NCI-H1417 treated with DMSO at 0.1 percent for 48 hours (cell line): ENCODE measurements around the gene GLRX3.

Source experiments
- DNase-seq: peaks from one replicate; lab custom pipeline; 2025; lab: John Stamatoyannopoulos, UW

GLRX3 gene

DNA sequence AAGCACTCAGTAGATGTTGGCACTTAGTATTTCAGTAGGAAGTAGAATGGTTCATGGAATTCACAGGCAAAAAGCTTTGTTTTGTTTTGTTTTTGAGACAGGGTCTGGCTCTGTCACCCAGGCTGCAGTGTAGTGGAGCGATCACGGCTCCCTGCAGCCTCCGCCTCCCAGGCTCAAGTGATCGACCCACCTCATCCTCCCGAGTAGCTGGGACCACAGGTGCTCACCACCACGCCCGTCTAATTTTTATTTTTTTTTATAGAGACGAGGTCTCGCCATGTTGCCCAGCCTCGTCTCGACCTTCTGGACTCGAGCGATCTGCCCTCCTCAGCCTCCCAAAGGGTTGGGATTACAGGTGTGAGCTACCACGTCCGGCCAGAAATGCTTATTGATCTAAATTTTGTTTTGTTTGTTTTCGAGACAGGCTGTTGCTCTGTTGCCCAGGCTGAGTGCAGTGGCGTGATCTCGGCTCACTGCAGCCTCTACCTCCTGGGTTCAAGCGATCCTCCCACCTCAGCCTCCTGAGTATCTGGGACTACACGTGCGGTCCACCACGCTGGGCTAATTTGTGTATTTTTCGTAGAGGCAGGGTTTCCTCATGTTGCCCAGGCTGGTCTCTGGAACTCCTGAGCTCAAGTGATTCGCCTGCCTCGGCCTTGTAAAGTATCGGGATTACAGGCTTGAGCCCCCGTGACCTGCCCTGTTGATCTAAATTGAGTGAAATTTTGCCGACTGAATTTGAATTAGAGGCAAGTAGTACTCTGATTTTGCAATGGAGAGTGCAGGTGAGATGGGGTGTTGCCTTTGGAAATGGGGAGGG, 1.7 kb downstream of the GLRX3 start:
- no peak for DNase-seq

DNA sequence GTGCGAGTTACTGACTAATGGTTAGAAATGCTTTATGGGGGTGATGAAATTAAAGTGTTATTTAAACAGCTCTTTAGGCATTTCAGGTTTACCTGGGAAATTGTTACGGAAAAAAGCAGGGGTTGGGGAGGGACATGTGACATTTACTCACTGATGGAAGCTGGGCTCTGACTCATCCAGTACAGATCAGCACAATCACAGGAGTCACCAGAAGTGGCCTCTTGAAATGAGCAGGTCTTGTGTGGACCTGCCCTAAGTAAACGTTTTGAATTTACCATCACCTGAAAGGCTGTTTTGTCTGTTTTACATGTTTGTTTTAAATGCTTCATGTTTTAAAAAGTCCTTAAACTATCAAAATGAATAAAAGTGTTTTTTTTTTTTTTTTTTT, 2.3 kb downstream of the GLRX3 start:
- no peak for DNase-seq

GRCh38 chr10:130140425-130140824, 4.2 kb downstream of the GLRX3 start:
- DNase-seq: no peak

DNA sequence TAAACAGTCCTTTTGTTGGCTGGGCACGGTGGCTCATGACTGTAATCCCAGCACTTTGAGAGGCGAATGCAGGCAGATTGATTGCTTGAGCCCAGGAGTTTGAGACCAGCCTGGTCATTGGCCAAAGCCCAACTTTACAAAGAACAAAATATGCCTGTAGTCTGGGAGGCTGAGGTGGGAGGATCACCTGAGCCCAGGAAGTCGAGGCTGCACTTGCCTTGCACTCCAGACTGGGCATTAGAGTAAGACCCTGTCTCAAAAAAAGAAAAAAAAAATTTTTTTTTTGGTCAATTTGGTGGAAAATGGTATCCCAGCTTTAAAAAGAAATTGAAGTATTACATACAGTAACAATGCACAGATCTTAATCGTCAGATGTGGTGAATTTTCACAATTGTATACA, 4.8 kb downstream of the GLRX3 start:
- no peak for DNase-seq

DNA sequence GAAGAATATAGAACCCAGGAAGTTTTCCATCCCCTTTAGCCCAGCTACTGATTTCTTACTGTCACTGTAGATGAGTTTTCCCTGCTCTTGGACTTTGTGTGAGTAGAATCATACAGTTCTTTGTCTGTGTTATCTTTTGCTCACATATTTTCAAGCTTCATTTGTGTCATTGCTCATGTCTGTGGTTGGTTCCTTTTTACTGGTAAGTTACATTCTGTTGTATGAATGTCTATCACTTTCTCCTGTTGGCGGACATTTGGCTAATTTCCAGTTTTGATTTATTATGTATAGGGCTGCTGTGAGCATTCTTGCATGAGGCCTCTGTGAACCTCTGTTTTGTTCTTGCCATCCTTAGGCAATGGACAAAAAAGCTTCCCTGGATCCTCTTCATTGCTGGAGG, 5.3 kb downstream of the GLRX3 start:
- no peak for DNase-seq

DNA sequence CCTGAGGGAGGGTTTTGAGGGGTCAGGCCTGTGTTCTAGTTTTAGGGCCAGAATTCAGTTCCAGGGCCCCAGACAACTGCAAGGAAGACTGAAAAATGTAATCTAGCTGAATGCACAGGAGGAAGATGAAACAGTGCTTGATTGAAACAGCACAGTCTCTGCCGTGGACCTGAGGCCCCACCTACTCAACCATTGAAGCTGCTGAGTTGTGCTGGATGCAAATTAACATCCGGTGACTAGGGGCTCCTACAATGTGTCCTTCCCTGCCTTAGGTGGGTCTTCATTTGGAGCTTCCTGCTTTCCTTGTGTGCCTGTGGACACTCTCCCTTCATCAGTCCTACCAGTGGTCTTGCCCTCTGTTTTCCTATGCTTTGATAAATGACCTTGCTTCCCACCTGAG, 5.7 kb downstream of the GLRX3 start:
- DNase-seq: no peak

GRCh38 chr10:130146042-130146441, 9.9 kb downstream of the GLRX3 start:
- DNase-seq: no peak

- peak; percentile 18 for DNase-seq
These were observed 23.1 kb downstream of the GLRX3 start for GRCh38 chr10:130159192-130159794.

DNA sequence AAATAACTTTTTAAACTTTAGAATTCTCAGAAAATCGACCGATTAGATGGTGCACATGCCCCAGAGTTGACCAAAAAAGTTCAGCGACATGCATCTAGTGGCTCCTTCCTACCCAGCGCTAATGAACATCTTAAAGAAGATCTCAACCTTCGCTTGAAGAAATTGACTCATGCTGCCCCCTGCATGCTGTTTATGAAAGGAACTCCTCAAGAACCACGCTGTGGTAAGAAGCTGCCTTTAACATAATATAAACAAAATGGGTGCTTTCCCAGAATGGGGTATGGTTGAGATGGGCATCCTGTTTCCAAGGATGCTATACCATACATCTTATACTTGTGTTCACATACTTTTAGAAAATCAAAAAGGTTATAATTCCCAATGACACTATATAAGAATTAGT, 24.6 kb downstream of the GLRX3 start:
- DNase-seq: no peak

DNA sequence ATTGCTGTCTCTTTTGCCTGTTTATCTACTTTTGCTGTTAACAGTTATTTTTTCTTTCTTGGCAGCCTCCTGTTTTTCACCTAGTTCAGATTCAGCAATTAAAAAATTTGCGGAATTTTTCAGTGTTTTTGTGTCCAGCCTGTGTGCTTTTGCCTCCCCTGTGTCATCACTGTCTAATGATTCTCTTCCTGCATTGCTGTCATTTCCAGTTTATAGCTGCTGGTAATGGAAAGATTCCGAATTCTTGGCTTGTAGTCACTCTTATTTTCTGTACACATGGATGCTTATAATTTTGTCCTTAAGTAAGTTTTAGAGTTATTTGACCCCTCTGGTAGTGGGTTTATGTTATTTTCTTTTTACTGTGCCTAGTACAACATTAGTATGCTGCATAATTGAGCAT, 25.1 kb downstream of the GLRX3 start:
- no peak for DNase-seq

DNA sequence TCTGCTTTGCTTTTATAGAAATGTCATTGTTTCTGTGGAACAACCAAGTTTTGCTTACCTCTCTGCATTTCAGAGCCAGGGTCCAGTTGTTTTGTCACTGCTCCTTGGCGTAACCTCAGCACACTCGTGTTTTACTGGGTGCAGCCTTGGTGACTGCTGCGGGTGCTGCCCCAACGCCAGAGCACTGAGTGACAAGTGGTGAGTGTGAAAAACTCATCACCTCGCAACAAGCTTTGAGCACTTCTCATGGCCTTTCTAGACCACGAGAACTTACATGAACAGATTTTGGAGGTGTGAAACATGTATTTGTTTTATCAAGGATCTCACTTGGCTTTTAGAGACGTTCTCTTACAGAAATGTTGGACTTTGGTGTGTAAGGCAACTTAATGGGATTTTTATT, 31.0 kb downstream of the GLRX3 start:
- DNase-seq: no peak

GRCh38 chr10:130167707-130168106, 31.5 kb downstream of the GLRX3 start:
- DNase-seq: no peak

DNA sequence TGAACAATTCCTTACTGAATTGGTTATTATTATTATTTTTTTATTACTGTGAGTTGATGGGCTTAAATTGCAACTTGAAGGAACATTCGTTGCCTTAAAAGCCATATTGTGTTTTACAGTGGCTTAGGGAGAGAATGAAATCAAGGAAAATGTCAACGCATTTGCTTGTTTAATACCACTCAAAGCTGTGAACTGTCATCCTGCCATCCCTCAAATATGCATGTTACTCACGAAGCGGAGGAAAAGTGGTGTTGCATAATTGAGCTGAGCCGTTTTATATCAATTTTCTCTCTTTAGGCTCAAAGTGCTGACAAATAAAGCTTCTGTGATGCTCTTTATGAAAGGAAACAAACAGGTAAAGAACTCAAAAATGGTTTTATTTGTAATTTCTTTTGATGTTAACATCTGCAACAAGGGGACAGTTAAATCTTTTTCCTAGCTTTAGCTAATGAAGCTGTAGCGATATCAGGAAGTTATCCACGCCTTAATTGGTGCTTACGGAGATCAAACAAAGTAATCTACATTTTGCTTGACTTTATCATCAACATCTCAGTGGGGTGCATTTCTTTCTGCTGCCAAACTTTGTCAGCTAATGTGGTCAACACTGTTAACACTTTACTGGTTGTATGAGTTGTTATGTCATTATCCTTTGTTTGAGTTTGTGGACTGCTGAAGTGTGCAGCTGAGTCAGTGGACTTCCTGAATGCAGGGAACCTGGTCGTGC, 33.1 kb downstream of the GLRX3 start:
- no peak for DNase-seq

- DNase-seq: no peak
These were observed 35.0 kb downstream of the GLRX3 start for GRCh38 chr10:130171196-130171595.

DNA sequence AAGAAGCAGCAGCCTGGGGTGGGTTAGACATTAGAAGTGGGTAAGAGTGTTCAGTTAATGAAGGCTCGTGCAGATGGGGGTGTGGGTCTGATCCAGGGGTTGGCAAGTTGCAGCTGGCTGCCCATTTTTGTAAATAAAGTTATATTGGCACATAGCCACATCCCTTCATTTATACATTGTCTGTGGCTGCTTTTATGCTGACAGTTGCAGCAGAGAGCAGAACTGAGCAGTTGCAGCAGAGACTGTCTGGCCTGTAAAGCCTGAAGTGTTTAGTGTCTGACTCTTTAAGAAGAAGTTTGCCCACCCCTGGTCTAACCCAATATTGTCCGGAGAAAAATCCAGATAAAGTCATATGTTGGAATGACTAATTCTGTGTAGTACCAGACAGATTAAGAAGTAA, 38.1 kb downstream of the GLRX3 start:
- DNase-seq: no peak

DNA sequence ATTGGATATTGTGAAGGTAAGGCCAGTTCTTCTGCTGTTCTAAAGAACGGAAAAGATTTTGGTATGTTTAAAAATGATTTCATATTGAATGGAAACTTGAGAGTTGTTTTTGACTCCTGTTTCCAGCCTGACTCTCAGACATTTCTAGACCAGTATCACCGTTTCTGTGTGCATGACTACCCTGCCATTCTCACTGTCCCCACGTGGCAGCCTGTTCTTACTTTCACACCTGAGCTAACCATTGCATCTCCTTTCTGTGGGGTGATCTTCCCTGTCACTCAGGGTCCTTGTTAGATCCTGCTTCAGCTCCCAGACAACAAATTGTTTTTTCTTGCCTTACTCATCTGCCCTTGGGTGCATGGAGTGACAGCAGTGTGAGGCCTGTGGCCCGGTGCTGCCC, 38.9 kb downstream of the GLRX3 start:
- DNase-seq: no peak

DNA sequence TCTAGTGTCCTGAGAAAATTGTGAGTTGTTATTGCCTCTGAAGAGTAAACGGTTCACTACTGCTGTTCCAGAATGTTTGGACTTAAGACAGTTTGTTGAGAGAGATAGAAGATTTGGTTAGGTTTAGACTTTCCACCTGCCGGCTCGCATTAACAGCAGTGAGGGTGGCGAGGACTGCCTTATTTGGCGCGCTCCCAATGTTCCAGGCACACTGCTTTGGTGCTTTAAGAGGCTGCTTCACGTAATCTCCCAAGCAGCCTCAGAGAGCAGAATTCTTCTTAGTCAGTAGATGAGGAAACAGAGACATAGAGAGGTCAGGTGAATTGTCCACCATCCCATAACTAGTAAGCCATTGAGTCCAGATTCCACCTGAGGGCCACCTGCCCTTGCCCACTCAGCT, 41.1 kb downstream of the GLRX3 start:
- DNase-seq: no peak

DNA sequence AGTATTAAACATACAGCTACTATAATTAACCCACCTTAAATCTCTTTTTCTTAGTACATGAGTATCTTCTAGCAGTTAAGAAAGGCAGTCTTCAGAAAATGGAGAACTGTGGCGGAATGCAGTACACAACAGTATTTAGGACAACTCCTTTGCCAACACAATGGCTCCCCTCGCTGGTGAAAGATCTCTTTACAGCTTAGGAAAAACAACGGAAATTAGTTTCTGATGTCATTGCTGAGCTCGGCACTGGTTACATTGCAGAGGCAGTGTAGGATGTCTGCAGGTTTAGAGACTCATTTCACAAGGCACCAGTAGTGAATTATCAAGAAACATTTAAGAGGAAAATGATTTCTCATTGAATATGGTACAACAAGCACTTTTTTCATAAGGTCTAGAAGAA, 43.4 kb downstream of the GLRX3 start:
- no peak for DNase-seq

- no peak for DNase-seq
These were observed 44.2 kb downstream of the GLRX3 start for GRCh38 chr10:130180416-130180815.

DNA sequence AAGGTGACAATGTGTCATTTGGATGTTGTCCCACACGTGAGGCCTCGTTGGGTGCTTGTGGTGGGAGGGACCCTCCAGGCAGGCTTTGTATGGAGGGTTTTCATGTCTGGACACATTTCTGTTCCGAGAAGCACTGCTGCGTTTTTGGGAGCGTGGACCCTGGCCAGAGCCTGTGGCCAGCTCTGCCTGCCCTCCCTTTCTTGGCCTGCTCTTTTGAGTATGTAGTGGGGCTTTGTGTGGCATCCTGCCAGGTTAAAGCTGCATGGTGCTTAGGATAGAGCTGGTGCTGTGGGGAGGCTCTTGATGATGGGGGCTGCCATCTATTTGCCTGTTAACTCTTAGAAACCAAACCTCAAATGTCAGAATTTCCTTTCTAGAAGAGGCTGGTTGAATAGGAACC, 45.7 kb downstream of the GLRX3 start:
- DNase-seq: no peak

GRCh38 chr10:130185591-130185990, 49.4 kb downstream of the GLRX3 start:
- DNase-seq: no peak

DNA sequence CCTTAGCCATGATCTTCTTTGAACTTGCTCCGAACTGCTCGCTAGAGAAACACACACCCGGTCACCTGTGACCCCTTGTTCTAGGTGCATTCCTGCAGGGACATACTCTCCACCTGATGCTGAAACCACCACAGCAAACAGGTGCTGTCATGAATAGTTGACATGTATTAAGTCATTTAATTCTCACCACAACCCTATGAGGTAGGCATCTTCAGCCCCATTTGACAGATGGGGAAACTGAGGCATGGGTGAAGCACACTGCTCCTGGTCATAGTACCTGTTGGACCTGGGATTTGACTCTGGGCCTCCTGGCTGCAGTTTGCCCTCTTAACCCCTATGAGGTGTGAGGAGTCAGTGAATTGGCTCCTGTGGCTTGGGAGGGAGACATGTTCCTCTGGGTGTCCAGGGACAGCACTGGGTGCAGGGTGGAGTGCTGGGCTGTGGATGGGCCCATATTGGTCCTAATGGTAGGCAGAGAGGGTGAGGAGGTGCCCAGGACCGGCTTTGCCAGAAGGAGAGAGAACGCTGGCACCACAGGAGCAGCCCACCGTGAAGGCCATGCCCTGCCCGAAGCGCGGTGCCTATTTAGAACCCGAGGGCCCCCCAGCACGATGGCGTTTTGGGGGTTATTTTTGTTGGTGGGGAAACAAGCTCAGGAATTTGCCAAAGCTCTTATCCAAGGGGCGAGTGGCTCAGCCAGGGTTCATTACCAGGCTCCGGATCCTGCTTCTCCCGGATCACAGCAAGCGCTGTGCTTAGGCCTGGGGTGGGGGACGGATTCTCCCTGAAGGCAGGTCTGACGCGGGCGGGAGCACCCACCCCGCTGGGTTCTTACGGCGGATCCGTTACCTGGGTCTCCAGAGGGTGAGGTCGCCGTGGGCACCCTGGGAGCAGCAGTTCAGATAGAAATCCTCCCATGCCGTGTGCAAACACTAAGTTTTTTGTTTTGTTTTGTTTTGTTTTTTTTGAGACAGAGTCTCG, 52.3 kb downstream of the GLRX3 start:
- DNase-seq: no peak
